ENCODE data around the gene MICB. TPM values are rescaled to one million over a fixed set of nuclear protein-coding genes. Genes with fewer than 3 reads are reported as not detected.

The MICB gene
- 6.5 and 8.6 TPM in 2 replicates for total RNA-seq

DNA sequence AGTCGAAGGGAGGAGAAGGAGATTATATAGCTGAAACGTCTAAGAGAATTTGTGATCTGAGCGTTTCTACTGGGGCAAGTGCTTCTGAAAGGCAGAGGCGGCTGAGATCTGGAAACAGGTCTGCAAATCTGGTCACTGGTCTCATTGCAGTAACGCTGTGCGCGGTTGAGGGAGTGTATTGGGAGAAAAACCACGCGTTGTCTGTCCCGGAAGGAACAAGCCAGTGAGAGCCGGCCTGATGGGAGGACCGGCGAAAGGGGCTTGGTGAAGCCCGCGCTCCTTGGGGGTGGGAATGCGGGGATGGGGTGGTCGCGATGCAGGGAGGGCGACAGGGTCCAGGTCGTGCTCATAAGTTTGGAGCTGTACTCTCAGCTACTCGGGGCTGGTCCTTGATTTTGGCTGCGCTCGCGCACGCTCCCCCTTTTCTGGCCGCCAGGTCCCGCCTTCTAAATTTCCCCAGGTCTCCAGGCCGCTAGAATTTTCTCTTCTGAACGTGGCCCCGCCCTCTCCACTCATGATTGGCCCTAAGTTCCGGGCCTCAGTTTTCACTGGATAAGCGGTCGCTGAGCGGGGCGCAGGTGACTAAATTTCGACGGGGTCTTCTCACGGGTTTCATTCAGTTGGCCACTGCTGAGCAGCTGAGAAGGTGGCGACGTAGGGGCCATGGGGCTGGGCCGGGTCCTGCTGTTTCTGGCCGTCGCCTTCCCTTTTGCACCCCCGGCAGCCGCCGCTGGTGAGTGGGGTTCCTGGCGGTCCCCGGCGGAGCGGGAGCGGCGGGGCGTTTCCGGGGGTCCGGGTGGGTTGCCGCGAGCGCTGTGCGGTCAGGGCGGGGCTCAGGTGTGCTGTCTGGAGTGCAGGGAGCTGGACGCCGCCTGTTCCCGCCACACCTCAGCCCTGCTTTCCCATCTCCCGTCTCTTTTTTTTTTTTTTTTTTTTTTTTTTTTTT lies at the start of gene MICB:
Gene MICB, plus strand, starts transcription at position 615 of the 946 bp plus-strand sequence. Its CDS starts 49 bp downstream, at position 664.

GRCh38 chr6:31528821-31529328 lies 30.9 kb downstream of the MICB start, which contains the start of gene MCCD1:
MCCD1 (plus strand) TSS chr6:31528962; CDS start chr6:31529015, 53 bp downstream.

GRCh38 chr6:31541658-31542521 lies 43.9 kb downstream of the MICB start, which contains the start of gene DDX39B:
DDX39B (minus strand) TSS chr6:31542003; CDS start chr6:31540532, 1,471 bp downstream.

DNA sequence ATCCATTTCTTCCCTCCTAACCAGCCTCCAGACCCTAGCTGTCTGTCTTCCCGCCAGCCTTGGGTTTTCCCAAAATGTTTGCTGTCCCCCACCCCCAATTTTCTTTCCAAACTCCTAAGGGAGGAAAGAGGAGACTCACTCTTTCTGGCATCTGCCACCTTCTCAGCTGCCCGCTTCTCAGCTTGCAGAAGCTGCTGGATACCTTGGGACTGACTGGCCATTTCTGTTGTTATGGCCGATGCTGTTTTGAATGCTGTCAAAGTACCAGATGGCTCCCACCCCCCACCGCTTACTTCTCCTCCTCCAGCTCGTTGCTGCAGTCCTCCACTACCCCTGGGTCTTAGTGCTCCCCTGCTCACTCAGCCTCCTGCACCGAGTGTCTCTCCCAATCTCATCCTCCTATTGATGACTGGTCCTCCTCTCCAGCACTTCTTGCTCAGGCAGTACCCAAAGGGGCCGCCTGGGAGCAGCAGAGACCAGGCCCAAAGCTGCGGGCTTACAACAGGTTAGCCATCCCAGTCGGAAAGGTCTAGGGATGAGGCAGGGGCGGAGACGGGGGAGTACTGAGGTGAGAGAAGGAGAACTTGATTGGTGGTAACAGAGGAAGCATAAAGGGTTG lies 48.5 kb downstream of the MICB start, which contains the start of gene ATP6V1G2:
Gene ATP6V1G2, minus strand, starts transcription at position 270 of the 619 bp plus-strand sequence. Its CDS starts 49 bp downstream, at position 221.

GRCh38 chr6:31546958-31547726 lies 49.2 kb downstream of the MICB start, which contains the start of gene NFKBIL1:
NFKBIL1 (plus strand) TSS chr6:31547608; CDS start chr6:31547695, 87 bp downstream.

Small RNA genes lying within 50 kb of the gene (small RNA-seq; reads per million reads assigned to genes)
- not detected for gene AL663061.1
- gene RF00019, result not detected
- 896 reads per million, percentile 99 among the genes with 10 or more reads in this experiment for gene SNORD117
- gene SNORD84, result not detected

Other genes starting within 250 kb of the MICB start
- gene HLA-C, start 226.1 kb upstream of the MICB start, total RNA-seq, result 46.1 and 310 TPM in 2 replicates
- 229 and 377 TPM in 2 replicates for gene HLA-B, start 141.0 kb upstream of the MICB start, total RNA-seq
- gene MICA, start 94.5 kb upstream of the MICB start, total RNA-seq, result 12.6 and 15.9 TPM in 2 replicates
- gene MCCD1, start 30.8 kb downstream of the MICB start, total RNA-seq, result not detected in 2 replicates
- gene DDX39B, start 43.9 kb downstream of the MICB start, total RNA-seq, result 262 and 345 TPM in 2 replicates
- gene ATP6V1G2, start 48.5 kb downstream of the MICB start, total RNA-seq, result 3.4 and 3.5 TPM in 2 replicates
- 22.9 and 26.5 TPM in 2 replicates for gene NFKBIL1, start 49.5 kb downstream of the MICB start, total RNA-seq
- not detected in 2 replicates for gene LTA, start 74.1 kb downstream of the MICB start, total RNA-seq
- gene TNF, start 77.4 kb downstream of the MICB start, total RNA-seq, result not detected in 2 replicates
- not detected in 2 replicates for gene LTB, start 84.3 kb downstream of the MICB start, total RNA-seq
- not detected in 2 replicates for gene LST1, start 88.1 kb downstream of the MICB start, total RNA-seq
- gene NCR3, start 94.9 kb downstream of the MICB start, total RNA-seq, result not detected in 2 replicates
- gene AIF1, start 117.1 kb downstream of the MICB start, total RNA-seq, result not detected in 2 replicates
- gene PRRC2A, start 122.6 kb downstream of the MICB start, total RNA-seq, result 49.4 and 57.4 TPM in 2 replicates
- 127 and 138 TPM in 2 replicates for gene BAG6, start 154.5 kb downstream of the MICB start, total RNA-seq
- gene APOM, start 157.7 kb downstream of the MICB start, total RNA-seq, result 2.0 and 2.2 TPM in 2 replicates
- gene C6orf47, start 162.6 kb downstream of the MICB start, total RNA-seq, result 15.2 and 19.5 TPM in 2 replicates
- gene GPANK1, start 166.9 kb downstream of the MICB start, total RNA-seq, result 17.0 and 17.1 TPM in 2 replicates
- 118 and 149 TPM in 2 replicates for gene CSNK2B, start 167.9 kb downstream of the MICB start, total RNA-seq
- gene LY6G5B, start 171.8 kb downstream of the MICB start, total RNA-seq, result 4.2 and 4.8 TPM in 2 replicates
- 0.26 and 0.65 TPM in 2 replicates for gene LY6G5C, start 182.9 kb downstream of the MICB start, total RNA-seq
- gene ABHD16A, start 205.2 kb downstream of the MICB start, total RNA-seq, result 29.9 and 35.3 TPM in 2 replicates
- not detected in 2 replicates for gene LY6G6F, start 208.7 kb downstream of the MICB start, total RNA-seq
- gene LY6G6D, start 217.2 kb downstream of the MICB start, total RNA-seq, result not detected in 2 replicates
- gene LY6G6C, start 223.6 kb downstream of the MICB start, total RNA-seq, result not detected in 2 replicates
- not detected in 2 replicates for gene MPIG6B, start 225.2 kb downstream of the MICB start, total RNA-seq
- gene DDAH2, start 231.2 kb downstream of the MICB start, total RNA-seq, result 76.2 and 84.3 TPM in 2 replicates
- gene CLIC1, start 238.4 kb downstream of the MICB start, total RNA-seq, result 597 and 600 TPM in 2 replicates
- gene MSH5, start 241.9 kb downstream of the MICB start, total RNA-seq, result 10.7 and 12.3 TPM in 2 replicates